Memory B cell (primary cell): Measurements from ENCODE around the gene SLC18B1.

ENCODE experiments used
- ATAC-seq: fragments of 150-1000 bp; cut with Tn5 transposase; 2 replicates; pipeline ENCODE4 v1.10.0; 2021; ENCODE audit warnings: low read depth, mild to moderate bottlenecking, moderate library complexity
- DNase-seq, 2 donors: peaks; one replicate each; pipeline ENCODE4 v3.0.0; 2022; ENCODE audit warnings: low spot score in 2 of 2
- H3K27ac Mint-ChIP-seq: one replicate; pipeline ENCODE4 v1.8.0; 2022; ENCODE audit warnings: mild to moderate bottlenecking, moderate library complexity, mixed read lengths
- H3K27me3 Mint-ChIP-seq: one replicate; pipeline ENCODE4 v1.8.0; 2022; ENCODE audit warnings: mixed read lengths
- H3K36me3 Mint-ChIP-seq: one replicate; pipeline ENCODE4 v1.8.0; 2022; ENCODE audit warnings: mild to moderate bottlenecking, mixed read lengths
- H3K4me1 Mint-ChIP-seq: one replicate; pipeline ENCODE4 v1.8.0; 2022; ENCODE audit warnings: mixed read lengths
- H3K4me3 Mint-ChIP-seq: one replicate; pipeline ENCODE4 v1.8.0; 2022; ENCODE audit warnings: mild to moderate bottlenecking, moderate library complexity, mixed read lengths
- H3K9me3 Mint-ChIP-seq: one replicate; pipeline ENCODE4 v1.8.0; 2022; ENCODE audit warnings: mixed read lengths

SLC18B1 gene

GRCh38 chr6:132797951-132798868, at the start of gene SLC18B1:
Gene SLC18B1, minus strand, starts transcription at chr6:132798637. Its CDS starts 181 bp downstream, at chr6:132798456.
- ATAC-seq (peak; percentile 55), DNase-seq (peak; percentile 26 to 48)
- Mint-ChIP-seq H3K27me3 (no peaks in the 10 kb centered on the region), H3K4me3 (peak within 1 kb of the TSS; percentile 49), H3K27ac (no peak within 1 kb of the TSS), H3K9me3 (no peaks in the 10 kb centered on the region), H3K4me1 (peaks cover 14% of the 10 kb centered on the region), H3K36me3 (peaks cover 14% of the 10 kb centered on the region)

- Mint-ChIP-seq H3K9me3 (peaks cover 1% of the 10 kb centered on the region), H3K27ac (no peak overlapping the region), H3K27me3 (peaks cover 5% of the 10 kb centered on the region), H3K4me1 (no peaks in the 10 kb centered on the region), H3K36me3 (no peaks in the 10 kb centered on the region), H3K4me3 (no peak overlapping the region)
- ATAC-seq (no peak), DNase-seq (no peak)
These were observed 45.0 kb upstream of the SLC18B1 start for GRCh38 chr6:132843316-132844035.

- peaks cover 3% of the 10 kb centered on the region for H3K27me3 Mint-ChIP-seq
- H3K4me1 Mint-ChIP-seq, result no peaks in the 10 kb centered on the region
- no peak overlapping the region for H3K4me3 Mint-ChIP-seq
- no peak for DNase-seq
- H3K9me3 Mint-ChIP-seq, result no peaks in the 10 kb centered on the region
- H3K36me3 Mint-ChIP-seq, result no peaks in the 10 kb centered on the region
- ATAC-seq, result no peak
- H3K27ac Mint-ChIP-seq, result no peak overlapping the region
These were observed 43.5 kb upstream of the SLC18B1 start for GRCh38 chr6:132841966-132842365.

- Mint-ChIP-seq H3K4me1 (no peaks in the 10 kb centered on the region), H3K27me3 (no peaks in the 10 kb centered on the region), H3K36me3 (no peaks in the 10 kb centered on the region), H3K9me3 (no peaks in the 10 kb centered on the region), H3K4me3 (no peak overlapping the region), H3K27ac (no peak overlapping the region)
- no peak for ATAC-seq
- DNase-seq, result no peak
These were observed 34.5 kb upstream of the SLC18B1 start for GRCh38 chr6:132832891-132833290.

- DNase-seq, result no peak
- ATAC-seq, result no peak
- Mint-ChIP-seq H3K4me1 (no peaks in the 10 kb centered on the region), H3K27me3 (no peaks in the 10 kb centered on the region), H3K27ac (no peak overlapping the region), H3K36me3 (no peaks in the 10 kb centered on the region), H3K4me3 (no peak overlapping the region), H3K9me3 (no peaks in the 10 kb centered on the region)
These were observed 31.9 kb upstream of the SLC18B1 start for GRCh38 chr6:132830334-132830751.

GRCh38 chr6:132820629-132821381, 22.4 kb upstream of the SLC18B1 start:
- H3K4me1 Mint-ChIP-seq, result peaks cover 30% of the 10 kb centered on the region
- no peaks in the 10 kb centered on the region for H3K27me3 Mint-ChIP-seq
- H3K36me3 Mint-ChIP-seq, result peaks cover 28% of the 10 kb centered on the region
- H3K4me3 Mint-ChIP-seq, result no peak overlapping the region
- no peak for DNase-seq
- H3K27ac Mint-ChIP-seq, result peak overlapping the region; percentile 87
- no peak for ATAC-seq
- H3K9me3 Mint-ChIP-seq, result no peaks in the 10 kb centered on the region

GRCh38 chr6:132819405-132820161, 21.1 kb upstream of the SLC18B1 start:
- Mint-ChIP-seq H3K4me3 (no peak overlapping the region), H3K9me3 (no peaks in the 10 kb centered on the region), H3K36me3 (peaks cover 31% of the 10 kb centered on the region), H3K27me3 (no peaks in the 10 kb centered on the region), H3K27ac (peak overlapping the region; percentile 87), H3K4me1 (peaks cover 40% of the 10 kb centered on the region)
- DNase-seq (no peak), ATAC-seq (no peak)

GRCh38 chr6:132818404-132819359, 20.2 kb upstream of the SLC18B1 start:
- no peaks in the 10 kb centered on the region for H3K9me3 Mint-ChIP-seq
- H3K36me3 Mint-ChIP-seq, result peaks cover 35% of the 10 kb centered on the region
- H3K4me3 Mint-ChIP-seq, result no peak overlapping the region
- ATAC-seq (no peak), DNase-seq (no peak)
- no peaks in the 10 kb centered on the region for H3K27me3 Mint-ChIP-seq
- peaks cover 43% of the 10 kb centered on the region for H3K4me1 Mint-ChIP-seq
- H3K27ac Mint-ChIP-seq, result peak overlapping the region; percentile 87

- ATAC-seq (no peak), DNase-seq (no peak)
- Mint-ChIP-seq H3K4me3 (no peak overlapping the region), H3K36me3 (peaks cover 35% of the 10 kb centered on the region), H3K27ac (peak overlapping the region; percentile 75), H3K27me3 (no peaks in the 10 kb centered on the region), H3K9me3 (no peaks in the 10 kb centered on the region), H3K4me1 (peaks cover 42% of the 10 kb centered on the region)
These were observed 19.3 kb upstream of the SLC18B1 start for GRCh38 chr6:132817554-132818403.

- peak overlapping the region; percentile 100 for H3K4me3 Mint-ChIP-seq
- ATAC-seq (no peak), DNase-seq (no peak)
- peaks cover 35% of the 10 kb centered on the region for H3K36me3 Mint-ChIP-seq
- H3K27me3 Mint-ChIP-seq, result no peaks in the 10 kb centered on the region
- no peaks in the 10 kb centered on the region for H3K9me3 Mint-ChIP-seq
- peaks cover 45% of the 10 kb centered on the region for H3K4me1 Mint-ChIP-seq
- H3K27ac Mint-ChIP-seq, result peak overlapping the region; percentile 97
These were observed 18.2 kb upstream of the SLC18B1 start for GRCh38 chr6:132816660-132817059.

GRCh38 chr6:132814716-132815570, 16.5 kb upstream of the SLC18B1 start:
- peaks cover 35% of the 10 kb centered on the region for H3K36me3 Mint-ChIP-seq
- peak overlapping the region; percentile 97 for H3K27ac Mint-ChIP-seq
- peaks cover 44% of the 10 kb centered on the region for H3K4me1 Mint-ChIP-seq
- DNase-seq (no peak), ATAC-seq (peak; percentile 3)
- H3K4me3 Mint-ChIP-seq, result peak overlapping the region; percentile 100
- H3K27me3 Mint-ChIP-seq, result no peaks in the 10 kb centered on the region
- no peaks in the 10 kb centered on the region for H3K9me3 Mint-ChIP-seq
